ENCODE data around the gene U2AF2. TPM values are rescaled to one million over a fixed set of nuclear protein-coding genes. Genes with fewer than 3 reads are reported as not detected.

Gene U2AF2
- total and polyA plus RNA-seq, 2 of the 4 experiments (the other 2 are of a cell fraction), result 120 to 260 TPM

DNA sequence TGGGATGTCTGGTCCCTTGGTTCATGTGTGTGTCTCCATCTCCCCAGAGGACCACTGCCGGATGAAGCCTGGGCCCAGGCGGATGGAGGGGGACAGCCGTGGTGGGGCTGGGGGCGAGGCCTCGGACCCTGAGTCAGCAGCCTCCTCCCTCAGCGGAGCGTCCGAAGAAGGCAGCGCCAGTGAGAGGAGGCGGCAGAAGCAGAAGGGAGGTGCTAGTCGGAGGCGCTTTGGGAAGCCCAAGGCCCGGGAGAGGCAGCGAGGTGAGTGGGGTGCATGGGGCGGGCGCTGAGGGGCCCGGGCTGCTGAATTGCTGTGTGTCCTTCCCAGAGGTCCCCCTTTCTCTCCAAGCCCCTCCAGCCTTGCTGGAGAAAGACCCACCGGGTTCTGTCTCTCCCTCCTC is 3.6 kb upstream of the U2AF2 start:
- no peak overlapping the region for H4K5ac ChIP-seq (ENCODE audit: low read depth, low read length)
- H3K18ac ChIP-seq (ENCODE audit: low read depth, low read length), result no peak overlapping the region
- no peaks in the 10 kb centered on the region for H3K27me3 ChIP-seq (ENCODE audit: control insufficient read depth, insufficient read depth, low read length)
- CTCF ChIA-PET, result no interaction called here
- no TSS peak for BruUV-seq (replicated peaks)
- no peak overlapping the region for H3K23ac ChIP-seq (ENCODE audit: low read depth, low read length)
- H2BK20ac ChIP-seq (ENCODE audit: low read depth, low read length), result no peak overlapping the region
- no peak for ATAC-seq (ENCODE audit: low read depth)
- H3K4ac ChIP-seq (ENCODE audit: low read depth, low read length), result no peak overlapping the region
- dilution Hi-C loops (cut with HindIII; ENCODE audit: low sequenced_read_pairs, unreplicated experiment) (no loop called here), intact Hi-C loops (cut with micrococcal nuclease) (no loop called here), in situ Hi-C loops (cut with MboI; ENCODE audit: low sequenced_read_pairs) (loop anchor here (25.0 kb wide), 2 partner anchors 1189 to 1514 kb away; partner anchors contain the start of genes CDC42EP5, CNOT3 and LENG9)
- H3K56ac ChIP-seq (ENCODE audit: extremely low read depth, insufficient read depth, low read length), result no peak overlapping the region
- no peak overlapping the region for H2BK120ac ChIP-seq (ENCODE audit: low read depth, low read length)
- H4K91ac ChIP-seq (ENCODE audit: insufficient read depth, low read depth, low read length), result no peak overlapping the region
- no peak overlapping the region for H2AFZ ChIP-seq (replicated peaks; ENCODE audit: low read length, poor library complexity)
- H3K4me2 ChIP-seq (ENCODE audit: low read depth, low read length), result no peak overlapping the region
- no peak overlapping the region for H3K4me3 ChIP-seq (ENCODE audit: insufficient read depth, low read depth, low read length)
- no peaks in the 10 kb centered on the region for H3K9me3 ChIP-seq (ENCODE audit: control insufficient read depth, insufficient read depth, low read length)
- no peak overlapping the region for H3K14ac ChIP-seq (replicated peaks; ENCODE audit: low read depth, low read length)
- DNase-seq, result no peak
- peaks cover 8% of the 10 kb centered on the region for H3K36me3 ChIP-seq (ENCODE audit: control insufficient read depth, insufficient read depth, low read length)
- no peak overlapping the region for H2BK15ac ChIP-seq (ENCODE audit: low read depth, low read length)
- no peaks in the 10 kb centered on the region for H3K9me1 ChIP-seq (ENCODE audit: insufficient read depth, low read length)
- H3K4me1 ChIP-seq (ENCODE audit: control insufficient read depth, insufficient read depth, low read length), result peaks cover 5% of the 10 kb centered on the region
- H3K27ac ChIP-seq (ENCODE audit: insufficient read depth, low read length), result no peak overlapping the region
- TF ChIP-seq FOS (IDR thresholded peaks at IDR 0.05; ENCODE audit: low read depth, low read length), result no peak
- no peak for TF ChIP-seq SMC3 (IDR thresholded peaks at IDR 0.05; ENCODE audit: low read depth, low read length)
- POLR2A ChIA-PET (ENCODE audit: unreplicated experiment), result no interaction called here
- no peak overlapping the region for H3K9ac ChIP-seq (ENCODE audit: low read depth, low read length)
- H4K20me1 ChIP-seq (ENCODE audit: insufficient read depth, low read length), result peaks cover 17% of the 10 kb centered on the region
- no peak overlapping the region for H2BK5ac ChIP-seq (ENCODE audit: low read depth, low read length, poor library complexity, severe bottlenecking)
- H3K79me1 ChIP-seq (ENCODE audit: low read depth in 1 of 2, low read length in 2 of 2), result peaks cover 14 to 24% of the 10 kb centered on the region in 2 experiments; a peak in 3 of 4 replicates
- H2AK9ac ChIP-seq (replicated peaks; ENCODE audit: low read depth, low read length, poor library complexity), result no peak overlapping the region
- 94% methylated on average over 2 of the region's 18 CpGs; no CpG with 5 or more reads in 1 of the 2 experiments for WGBS, 2 experiments (ENCODE audit: extremely low coverage in 2 of 2, insufficient read length in 1 of 2)
- H4K8ac ChIP-seq (ENCODE audit: low read depth in 2 of 2, low read length in 2 of 2), result no peak overlapping the region
- no peak overlapping the region for H2AK5ac ChIP-seq (ENCODE audit: low read depth, low read length)
